ENCODE results near the gene STX12.

DNA sequence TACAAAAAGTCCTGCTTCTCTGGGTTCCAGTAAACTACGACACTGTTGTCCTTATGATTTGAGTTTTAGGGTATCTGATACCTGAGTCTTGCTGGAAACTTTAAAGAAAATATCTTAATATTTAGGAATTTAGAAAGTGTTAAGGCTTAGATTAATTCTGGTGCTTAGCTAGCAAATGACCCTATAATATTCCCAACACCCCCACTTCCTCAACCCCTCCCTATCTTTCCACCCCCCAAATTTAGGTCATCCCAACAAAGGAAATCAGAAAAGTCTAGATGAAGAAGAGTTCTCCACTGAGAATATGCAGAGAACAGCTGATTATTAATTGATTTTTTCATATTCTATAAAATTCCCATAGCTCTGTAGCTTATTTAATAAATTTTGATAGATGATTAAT lies 11.7 kb downstream of the STX12 start:
- TF ChIP-seq POLR2A (IDR thresholded peaks at IDR 0.05), result no peak
- TF ChIP-seq, protein P1, sequence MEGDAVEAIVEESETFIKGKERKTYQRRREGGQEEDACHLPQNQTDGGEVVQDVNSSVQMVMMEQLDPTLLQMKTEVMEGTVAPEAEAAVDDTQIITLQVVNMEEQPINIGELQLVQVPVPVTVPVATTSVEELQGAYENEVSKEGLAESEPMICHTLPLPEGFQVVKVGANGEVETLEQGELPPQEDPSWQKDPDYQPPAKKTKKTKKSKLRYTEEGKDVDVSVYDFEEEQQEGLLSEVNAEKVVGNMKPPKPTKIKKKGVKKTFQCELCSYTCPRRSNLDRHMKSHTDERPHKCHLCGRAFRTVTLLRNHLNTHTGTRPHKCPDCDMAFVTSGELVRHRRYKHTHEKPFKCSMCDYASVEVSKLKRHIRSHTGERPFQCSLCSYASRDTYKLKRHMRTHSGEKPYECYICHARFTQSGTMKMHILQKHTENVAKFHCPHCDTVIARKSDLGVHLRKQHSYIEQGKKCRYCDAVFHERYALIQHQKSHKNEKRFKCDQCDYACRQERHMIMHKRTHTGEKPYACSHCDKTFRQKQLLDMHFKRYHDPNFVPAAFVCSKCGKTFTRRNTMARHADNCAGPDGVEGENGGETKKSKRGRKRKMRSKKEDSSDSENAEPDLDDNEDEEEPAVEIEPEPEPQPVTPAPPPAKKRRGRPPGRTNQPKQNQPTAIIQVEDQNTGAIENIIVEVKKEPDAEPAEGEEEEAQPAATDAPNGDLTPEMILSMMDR (IDR thresholded peaks at IDR 0.05), result no peak
